Measurements from ENCODE around the gene SSTR1. TPM values are rescaled to one million over a fixed set of nuclear protein-coding genes. Genes with fewer than 3 reads are reported as not detected.
A peak's percentile ranks its signal among the peaks of the same experiment; 100 is the strongest.

SSTR1 gene
- total and polyA plus RNA-seq, 2 of the 13 experiments (the other 11 are each of a cell fraction or from before 2014, with no cell fraction given), result 0.04 TPM

- Histone ChIP-seq H3K4me3 (replicated peaks in 1 of 3; ENCODE audit: insufficient read depth in 1 of 3, low read depth in 2 of 3, low read length in 3 of 3) (no peak overlapping the region), H3K9ac (ENCODE audit: insufficient read depth, low read depth, low read length) (no peak overlapping the region), H3K79me2 (ENCODE audit: insufficient read depth, low read length) (no peaks in the 10 kb centered on the region), H3K27me3 (ENCODE audit: control insufficient read depth in 1 of 2, insufficient read depth in 2 of 2, low read length in 2 of 2) (peaks cover 5 to 46% of the 10 kb centered on the region in 2 experiments), H3K36me3 (replicated peaks in 1 of 2; ENCODE audit: control insufficient read depth in 1 of 2, insufficient read depth in 2 of 2, low read length in 2 of 2) (no peaks in the 10 kb centered on the region), H3K4me2 (ENCODE audit: low read depth, low read length) (no peak overlapping the region), H3K27ac (ENCODE audit: extremely low read length, insufficient read depth, low read length) (no peak overlapping the region), H4K20me1 (ENCODE audit: insufficient read depth, low read length) (no peaks in the 10 kb centered on the region), H3K9me3 (ENCODE audit: low read length) (no peaks in the 10 kb centered on the region), H3K4me1 (ENCODE audit: insufficient read depth, low read length) (peaks cover 15% of the 10 kb centered on the region), H2AFZ (ENCODE audit: low read length) (no peak overlapping the region)
- ChIA-PET POLR2A (no interaction called here), CTCF (ENCODE audit: low intra/inter-chr PET ratio, low total read pairs) (no interaction called here)
- ATAC-seq (peak; percentile 1; the same call in 1 of the 3 replicates), DNase-seq (ENCODE audit: low spot score) (no peak), FAIRE-seq (no peak)
- intact Hi-C loops (cut with micrococcal nuclease; ENCODE audit: unreplicated experiment) (no loop called here), in situ Hi-C loops (cut with HindIII; ENCODE audit: extremely low pct_ligation_motif_present, low pct_unique_long_range_greater_than_20kb) (loop anchor here (5.0 to 10.0 kb wide), 2 partner anchors 305 to 503 kb away; no protein-coding TSS in a partner anchor)
- TF ChIP-seq ZBTB3 (CRISPR knock-in tag; IDR thresholded peaks at IDR 0.05; ENCODE audit: borderline replicate concordance, low read depth), result no peak
- TF ChIP-seq EZH2 (conservative IDR thresholded peaks at IDR 0.05; ENCODE audit: low read depth, low read length), result 0 out of 2 replicates have a peak, but pooled peaks have one; percentile 18
- BruUV-seq (replicated peaks), result no TSS peak
- WGBS (ENCODE audit: low lambda C conversion rate), result 11% methylated on average over 5 of the region's 5 CpGs
Measured at GRCh38 chr14:38207377-38207735, 348 bp upstream of the SSTR1 start.

GRCh38 chr14:38208618-38209562 is 1.2 kb downstream of the SSTR1 start:
- DNase-seq (ENCODE audit: low spot score) (peak; percentile 33), ATAC-seq (peak; percentile 89), FAIRE-seq (no peak)
- ChIA-PET CTCF (ENCODE audit: low intra/inter-chr PET ratio, low total read pairs) (no interaction called here), POLR2A (no interaction called here)
- no peaks in the 10 kb centered on the region for H3K79me2 ChIP-seq (ENCODE audit: insufficient read depth, low read length)
- H2AFZ ChIP-seq (ENCODE audit: low read length), result no peak overlapping the region
- peak overlapping the region; percentile 13 to 47 (median 25); a peak in 5 of 6 replicates for H3K4me3 ChIP-seq (replicated peaks in 1 of 3; ENCODE audit: insufficient read depth in 1 of 3, low read depth in 2 of 3, low read length in 3 of 3)
- peaks cover 15% of the 10 kb centered on the region for H3K4me1 ChIP-seq (ENCODE audit: insufficient read depth, low read length)
- in situ Hi-C loops (cut with HindIII; ENCODE audit: extremely low pct_ligation_motif_present, low pct_unique_long_range_greater_than_20kb), result loop anchor here (5.0 to 10.0 kb wide), 2 partner anchors 307 to 504 kb away; no protein-coding TSS in a partner anchor
- no TSS peak for BruUV-seq (replicated peaks)
- peaks cover 5 to 47% of the 10 kb centered on the region in 2 experiments for H3K27me3 ChIP-seq (ENCODE audit: control insufficient read depth in 1 of 2, insufficient read depth in 2 of 2, low read length in 2 of 2)
- H3K4me2 ChIP-seq (ENCODE audit: low read depth, low read length), result peak overlapping the region; percentile 66
- no peak overlapping the region for H3K9ac ChIP-seq (ENCODE audit: insufficient read depth, low read depth, low read length)
- no peaks in the 10 kb centered on the region for H3K36me3 ChIP-seq (replicated peaks in 1 of 2; ENCODE audit: control insufficient read depth in 1 of 2, insufficient read depth in 2 of 2, low read length in 2 of 2)
- 20% methylated on average over 59 of the region's 59 CpGs for WGBS (ENCODE audit: low lambda C conversion rate)
- intact Hi-C loops (cut with micrococcal nuclease; ENCODE audit: unreplicated experiment), result no loop called here
- H3K27ac ChIP-seq (ENCODE audit: extremely low read length, insufficient read depth, low read length), result no peak overlapping the region
- no peaks in the 10 kb centered on the region for H4K20me1 ChIP-seq (ENCODE audit: insufficient read depth, low read length)
- no peaks in the 10 kb centered on the region for H3K9me3 ChIP-seq (ENCODE audit: low read length)
- TF ChIP-seq ATF1 (CRISPR knock-in tag; IDR thresholded peaks at IDR 0.05) (no peak), YEATS4 (CRISPR knock-in tag; IDR thresholded peaks at IDR 0.05; ENCODE audit: borderline replicate concordance) (0 out of 2 replicates have a peak, but pooled peaks have one; percentile 27), TEAD2 (CRISPR knock-in tag; IDR thresholded peaks at IDR 0.05) (no peak), TRIM22 (IDR thresholded peaks at IDR 0.05) (no peak), GFI1 (CRISPR knock-in tag; IDR thresholded peaks at IDR 0.05; ENCODE audit: borderline replicate concordance) (0 out of 2 replicates have a peak, but pooled peaks have one; percentile 52)
- TF ChIP-seq, protein P1, sequence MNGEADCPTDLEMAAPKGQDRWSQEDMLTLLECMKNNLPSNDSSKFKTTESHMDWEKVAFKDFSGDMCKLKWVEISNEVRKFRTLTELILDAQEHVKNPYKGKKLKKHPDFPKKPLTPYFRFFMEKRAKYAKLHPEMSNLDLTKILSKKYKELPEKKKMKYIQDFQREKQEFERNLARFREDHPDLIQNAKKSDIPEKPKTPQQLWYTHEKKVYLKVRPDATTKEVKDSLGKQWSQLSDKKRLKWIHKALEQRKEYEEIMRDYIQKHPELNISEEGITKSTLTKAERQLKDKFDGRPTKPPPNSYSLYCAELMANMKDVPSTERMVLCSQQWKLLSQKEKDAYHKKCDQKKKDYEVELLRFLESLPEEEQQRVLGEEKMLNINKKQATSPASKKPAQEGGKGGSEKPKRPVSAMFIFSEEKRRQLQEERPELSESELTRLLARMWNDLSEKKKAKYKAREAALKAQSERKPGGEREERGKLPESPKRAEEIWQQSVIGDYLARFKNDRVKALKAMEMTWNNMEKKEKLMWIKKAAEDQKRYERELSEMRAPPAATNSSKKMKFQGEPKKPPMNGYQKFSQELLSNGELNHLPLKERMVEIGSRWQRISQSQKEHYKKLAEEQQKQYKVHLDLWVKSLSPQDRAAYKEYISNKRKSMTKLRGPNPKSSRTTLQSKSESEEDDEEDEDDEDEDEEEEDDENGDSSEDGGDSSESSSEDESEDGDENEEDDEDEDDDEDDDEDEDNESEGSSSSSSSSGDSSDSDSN (CRISPR knock-in tag; IDR thresholded peaks at IDR 0.05), result peak; percentile 89
- TF ChIP-seq, protein P2, sequence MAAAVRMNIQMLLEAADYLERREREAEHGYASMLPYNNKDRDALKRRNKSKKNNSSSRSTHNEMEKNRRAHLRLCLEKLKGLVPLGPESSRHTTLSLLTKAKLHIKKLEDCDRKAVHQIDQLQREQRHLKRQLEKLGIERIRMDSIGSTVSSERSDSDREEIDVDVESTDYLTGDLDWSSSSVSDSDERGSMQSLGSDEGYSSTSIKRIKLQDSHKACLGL (CRISPR knock-in tag; IDR thresholded peaks at IDR 0.05), result 0 out of 2 replicates have a peak, but pooled peaks have one; percentile 6
- TF ChIP-seq, protein P3, sequence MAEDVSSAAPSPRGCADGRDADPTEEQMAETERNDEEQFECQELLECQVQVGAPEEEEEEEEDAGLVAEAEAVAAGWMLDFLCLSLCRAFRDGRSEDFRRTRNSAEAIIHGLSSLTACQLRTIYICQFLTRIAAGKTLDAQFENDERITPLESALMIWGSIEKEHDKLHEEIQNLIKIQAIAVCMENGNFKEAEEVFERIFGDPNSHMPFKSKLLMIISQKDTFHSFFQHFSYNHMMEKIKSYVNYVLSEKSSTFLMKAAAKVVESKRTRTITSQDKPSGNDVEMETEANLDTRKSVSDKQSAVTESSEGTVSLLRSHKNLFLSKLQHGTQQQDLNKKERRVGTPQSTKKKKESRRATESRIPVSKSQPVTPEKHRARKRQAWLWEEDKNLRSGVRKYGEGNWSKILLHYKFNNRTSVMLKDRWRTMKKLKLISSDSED (CRISPR knock-in tag; IDR thresholded peaks at IDR 0.05), result no peak

Data from HepG2 (cell line).